A549 (cell line): ENCODE data around the gene TAF7. TPM values are rescaled to one million over a fixed set of nuclear protein-coding genes. Genes with fewer than 3 reads are reported as not detected.

ENCODE experiments used
- ATAC-seq, 2 experiments: fragments of 200-7000 bp in 1 of 2; fragments of >200 bp in 1 of 2; cut with Nextera tagmentation in 1 of 2; cut with Tn5 transposase in 1 of 2; 3 replicates each; pipeline versions ENCODE4 v1.8.0 to v1.9.1; 2018 to 2020; ENCODE audit warnings: mild to moderate bottlenecking in 1 of 2, moderate library complexity in 1 of 2
- CTCF ChIA-PET: fragments of 300-600 bp; sonication (Branson Sonifier 250); formaldehyde crosslinking; extraction: SDS; loops from one replicate; lab custom pipeline; 2021; ENCODE audit warnings: antibody characterized with exemption, inconsistent platforms; lab: Yijun Ruan, JAX
- POLR2A ChIA-PET: fragments of 350-600 bp; formaldehyde crosslinking; extraction: SDS; loops from one replicate; lab custom pipeline; 2021; ENCODE audit warnings: antibody characterized with exemption, inconsistent platforms; lab: Yijun Ruan, JAX
- DNase-seq, 2 experiments: peaks; one replicate each; pipeline versions ENCODE4 v3.0.0 to v3.0.0-alpha.2; 2011 to 2016; ENCODE audit warnings: low read depth in 1 of 2, low spot score in 1 of 2
- FAIRE-seq: peaks from 2 replicates; lab custom pipeline; 2011; peaks lifted over from hg19 to GRCh38; lab: Jason Lieb, UNC
- H3K27ac ChIP-seq, 2 experiments: fragments of >200 bp; sonication (Bioruptor Twin); formaldehyde crosslinking; 3 replicates each; pipeline ENCODE4 v1.5.1; 2016 to 2017
- H3K4me1 ChIP-seq: fragments of >200 bp; sonication (Bioruptor Twin); formaldehyde crosslinking; 3 replicates; pipeline ENCODE4 v1.6.1; 2016
- H3K4me2 ChIP-seq: fragments of >200 bp; sonication (Bioruptor Twin); formaldehyde crosslinking; 3 replicates; pipeline ENCODE4 v1.6.1; 2016
- H3K4me3 ChIP-seq: fragments of >200 bp; sonication (Bioruptor Twin); formaldehyde crosslinking; 3 replicates; pipeline ENCODE4 v1.5.1; 2016
- H3K9me3 ChIP-seq: fragments of >200 bp; sonication (Bioruptor Twin); formaldehyde crosslinking; 3 replicates; pipeline ENCODE4 v1.6.1; 2016
- ATOH8 ChIP-seq: fragments of 250-450 bp; sonication (Bioruptor Pico); IDR thresholded peaks from 2 replicates; pipeline ENCODE4 v1.5.0; 2020; ENCODE audit warnings: low read depth, mild to moderate bottlenecking, moderate library complexity
- BCL3 ChIP-seq: fragments of >200 bp; sonication (Bioruptor Twin); formaldehyde crosslinking; IDR thresholded peaks from 3 replicates; pipeline ENCODE4 v1.6.1; 2016
- BHLHE40 ChIP-seq: IDR thresholded peaks from 2 replicates; pipeline ENCODE4 v1.6.1; 2012; ENCODE audit warnings: low read depth, low read length, inconsistent platforms
- CBX8 ChIP-seq: fragments of 200-600 bp; sonication (generic); IDR thresholded peaks from 2 replicates; pipeline ENCODE4 v1.6.1; 2016
- CHD4 ChIP-seq: fragments of 200-600 bp; sonication (generic); IDR thresholded peaks from 2 replicates; pipeline ENCODE4 v1.6.1; 2016; ENCODE audit warnings: antibody characterized with exemption, mild to moderate bottlenecking, borderline replicate concordance
- CTCF ChIP-seq: fragments of >200 bp; sonication (Bioruptor Twin); formaldehyde crosslinking; IDR thresholded peaks from 3 replicates; pipeline ENCODE4 v1.5.1; 2016
- E2F6 ChIP-seq: IDR thresholded peaks from 2 replicates; pipeline ENCODE4 v1.6.1; 2012; ENCODE audit warnings: low read depth, borderline replicate concordance
- EHMT2 ChIP-seq: fragments of 200-600 bp; sonication (generic); IDR thresholded peaks from 2 replicates; pipeline ENCODE4 v1.6.1; 2016; ENCODE audit warnings: antibody characterized with exemption, low read depth, mild to moderate bottlenecking, moderate library complexity
- FOSB ChIP-seq: fragments of 250-450 bp; sonication (Bioruptor Pico); IDR thresholded peaks from 2 replicates; pipeline ENCODE4 v1.5.0; 2020; ENCODE audit warnings: mild to moderate bottlenecking, moderate library complexity
- FOXS1 ChIP-seq: fragments of 250-450 bp; sonication (Bioruptor Pico); IDR thresholded peaks from 2 replicates; pipeline ENCODE4 v1.5.0; 2020; ENCODE audit warnings: mild to moderate bottlenecking, moderate library complexity
- HEYL ChIP-seq: fragments of 250-450 bp; sonication (Bioruptor Pico); IDR thresholded peaks from 2 replicates; pipeline ENCODE4 v1.8.0; 2021; ENCODE audit warnings: mild to moderate bottlenecking, moderate library complexity
- HOXB5 ChIP-seq: fragments of 250-450 bp; sonication (Bioruptor Pico); IDR thresholded peaks from 2 replicates; pipeline ENCODE4 v1.5.0; 2020; ENCODE audit warnings: mild to moderate bottlenecking, moderate library complexity
- JUNB ChIP-seq: fragments of >200 bp; sonication (Bioruptor Twin); formaldehyde crosslinking; IDR thresholded peaks from 2 replicates; pipeline ENCODE4 v1.6.1; 2016
- KDM1A ChIP-seq: fragments of 200-600 bp; sonication (generic); IDR thresholded peaks from 2 replicates; pipeline ENCODE4 v1.6.1; 2016; ENCODE audit warnings: low read depth, mild to moderate bottlenecking
- MYC ChIP-seq: IDR thresholded peaks from 2 replicates; pipeline ENCODE4 v1.6.1; 2012; ENCODE audit warnings: mild to moderate bottlenecking, inconsistent platforms, low read length, improper control_type of control experiment, borderline replicate concordance
- PHF8 ChIP-seq: fragments of 200-600 bp; sonication (generic); IDR thresholded peaks from 2 replicates; pipeline ENCODE4 v1.6.1; 2016; ENCODE audit warnings: low read depth, mild to moderate bottlenecking, antibody characterized with exemption, moderate library complexity, borderline replicate concordance
- RAD21 ChIP-seq, 2 experiments: fragments of >200 bp in 1 of 2; sonication (Bioruptor Twin) in 1 of 2; formaldehyde crosslinking in 1 of 2; IDR thresholded peaks in 1 of 2; conservative IDR thresholded peaks in 1 of 2; 2 replicates in 1 of 2; 3 replicates in 1 of 2; pipeline ENCODE4 v1.6.1; 2012 to 2018; ENCODE audit warnings: inconsistent platforms in 1 of 2
- RARB ChIP-seq: fragments of 250-450 bp; sonication (Bioruptor Pico); IDR thresholded peaks from 2 replicates; pipeline ENCODE4 v1.8.0; 2021; ENCODE audit warnings: mild to moderate bottlenecking, moderate library complexity
- RCOR1 ChIP-seq: fragments of 150-350 bp; IDR thresholded peaks from 2 replicates; pipeline ENCODE4 v1.6.1; 2014; ENCODE audit warnings: antibody characterized with exemption, low read length, low read depth
- RFX5 ChIP-seq: fragments of 450-650 bp; IDR thresholded peaks from 2 replicates; pipeline ENCODE4 v1.7.1; 2014; ENCODE audit warnings: antibody characterized with exemption, mild to moderate bottlenecking, moderate library complexity
- RNF2 ChIP-seq: fragments of 200-600 bp; sonication (generic); IDR thresholded peaks from 2 replicates; pipeline ENCODE4 v1.6.1; 2016; ENCODE audit warnings: low read depth, mild to moderate bottlenecking, antibody characterized with exemption, moderate library complexity, borderline replicate concordance
- SMC3 ChIP-seq: fragments of >200 bp; sonication (Bioruptor Twin); formaldehyde crosslinking; IDR thresholded peaks from 3 replicates; pipeline ENCODE4 v1.6.1; 2018; ENCODE audit warnings: inconsistent platforms
- ZSCAN20 ChIP-seq: fragments of 250-450 bp; sonication (Bioruptor Pico); IDR thresholded peaks from 2 replicates; pipeline ENCODE4 v1.8.0; 2022; ENCODE audit warnings: mild to moderate bottlenecking, moderate library complexity
- WGBS: methylation state at CpG from one replicate; pipeline ENCODE4 v1.1.6; 2017; ENCODE audit errors: missing lambda C conversion rate; 5-methylcytosine and 5-hydroxymethylcytosine counted together
- polyA plus RNA-seq, 4 experiments: library from polyadenylated mRNA; depleted of rRNA in 3 of 4; stranded (reverse); fragments of >200 nt; fragmentation: RNase III in 1 of 4; extraction: RNeasy Plus Mini Kit Qiagen cat#74134 plus additional on column Dnase treatment in 1 of 4; gene quantifications; 2 replicates in 3 of 4; 3 replicates in 1 of 4; pipeline ENCODE4 v1.2.3, GENCODE V29; 2011 to 2017

TAF7 gene
- polyA plus RNA-seq, 2 of the 4 experiments (the other 2 are of a cell fraction) = 67.3 to 90.6 TPM

GRCh38 chr5:141330299-141331080 is 9.9 kb upstream of the TAF7 start, which contains the start of gene PCDHGA1:
PCDHGA1 (plus strand) TSS chr5:141330514.
- DNase-seq = peak; percentile 57 to 74
- CTCF ChIA-PET = interaction anchor here (0.6 to 4.9 kb wide), 24 partner anchors 8 to 360 kb away, joined by 3 to 45 read pairs (median 4); partner anchors contain the start of genes PCDHB2, PCDHB7, PCDHGA2 and PCDHGA7
- peak; percentile 92 to 94 for ATAC-seq
- no peak for FAIRE-seq
- Histone ChIP-seq H3K4me1 (no peaks in the 10 kb centered on the region), H3K27ac (peak within 1 kb of the TSS; percentile 44 to 80; a peak in 5 of 6 replicates), H3K9me3 (peaks cover 25% of the 10 kb centered on the region; the same call in 2 of the 3 replicates), H3K4me3 (peak within 1 kb of the TSS; percentile 43), H3K4me2 (peak within 1 kb of the TSS; percentile 70)
- POLR2A ChIA-PET = interaction anchor here (0.6 to 2.6 kb wide), 4 partner anchors 10 to 233 kb away, joined by 3 to 33 read pairs (median 3); partner anchors contain the start of genes PCDHGB1 and TAF7
- 9% methylated on average over 21 of the region's 21 CpGs for WGBS
- TF ChIP-seq SMC3 (no peak), HOXB5 (no peak), CTCF (peak; percentile 58), BCL3 (no peak), E2F6 (peak; percentile 41; the same call in 1 of the 2 replicates), PHF8 (no peak), RCOR1 (no peak), RAD21 (conservative IDR thresholded peaks at IDR 0.05 in 1 of 2, IDR thresholded peaks at IDR 0.05 in 1 of 2) (peak in 1 of 2 experiments; percentile 44; a peak in 3 of 5 replicates), ATOH8 (CRISPR knock-in tag) (no peak), ZSCAN20 (CRISPR knock-in tag) (no peak), JUNB (no peak), RFX5 (no peak), RARB (CRISPR knock-in tag) (no peak), CHD4 (no peak), HEYL (CRISPR knock-in tag) (no peak), BHLHE40 (no peak), FOSB (CRISPR knock-in tag) (no peak), EHMT2 (no peak), MYC (no peak)

GRCh38 chr5:141328231-141328630 is 7.6 kb upstream of the TAF7 start:
- Histone ChIP-seq H3K4me3 (no peak overlapping the region), H3K4me2 (no peak overlapping the region), H3K4me1 (no peaks in the 10 kb centered on the region), H3K27ac (no peak overlapping the region)
- FAIRE-seq (no peak), ATAC-seq (no peak), DNase-seq (no peak)
- CTCF ChIA-PET = interaction anchor here (0.7 to 4.9 kb wide), 11 partner anchors 8 to 247 kb away, joined by 3 to 45 read pairs (median 4); partner anchors contain the start of genes PCDHB2, PCDHGA2, PCDHGB1 and TAF7
- WGBS = 45% methylated on average over 8 of the region's 8 CpGs
- POLR2A ChIA-PET = no interaction called here
- TF ChIP-seq CHD4 (no peak), FOXS1 (CRISPR knock-in tag) (no peak), MYC (no peak), ZSCAN20 (CRISPR knock-in tag) (no peak), KDM1A (no peak), RNF2 (no peak), BCL3 (no peak), CBX8 (no peak)
- TF ChIP-seq, all 56 proteins: peak for 0
- peaks cover 31% of the 10 kb centered on the region; the same call in 2 of the 3 replicates for H3K9me3 ChIP-seq
